ENCODE measurements around the gene DPP9.
A peak's percentile ranks its signal among the peaks of the same experiment; 100 is the strongest.
"Not testable (repeated sequence)": the region's sequence is repeated elsewhere in the genome, so short reads cannot be mapped to it uniquely, and the experiment has no call there.

The DPP9 gene

GRCh38 chr19:4723595-4724514 lies at the start of gene DPP9:
Gene DPP9, minus strand, starts transcription at chr19:4723842. Its CDS starts 3,936 bp downstream, at chr19:4719906.
- peak; percentile 90 for FAIRE-seq

- no peak for FAIRE-seq
Observed at GRCh38 chr19:4773047-4773640, 49.5 kb upstream of the DPP9 start.

DNA sequence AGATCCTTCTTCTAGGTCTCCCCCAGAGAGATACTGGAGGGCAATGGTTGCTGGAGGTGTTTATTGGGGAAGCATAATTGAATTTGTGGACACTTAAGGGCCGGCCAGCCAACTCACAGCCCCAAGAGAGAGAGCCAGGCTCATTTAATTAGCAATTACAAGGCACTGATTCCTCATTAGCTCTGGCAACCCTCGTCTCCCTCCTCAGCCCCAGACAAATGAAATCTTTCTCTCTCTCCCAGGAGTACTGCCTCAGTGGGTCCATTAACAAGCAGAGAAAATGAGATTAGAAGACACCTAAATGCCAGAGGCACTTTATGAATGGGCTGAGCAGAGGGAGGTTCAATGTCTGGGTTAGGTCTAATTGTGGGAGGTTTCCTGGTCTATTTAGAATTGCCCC lies 48.9 kb upstream of the DPP9 start:
- FAIRE-seq = no peak

DNA sequence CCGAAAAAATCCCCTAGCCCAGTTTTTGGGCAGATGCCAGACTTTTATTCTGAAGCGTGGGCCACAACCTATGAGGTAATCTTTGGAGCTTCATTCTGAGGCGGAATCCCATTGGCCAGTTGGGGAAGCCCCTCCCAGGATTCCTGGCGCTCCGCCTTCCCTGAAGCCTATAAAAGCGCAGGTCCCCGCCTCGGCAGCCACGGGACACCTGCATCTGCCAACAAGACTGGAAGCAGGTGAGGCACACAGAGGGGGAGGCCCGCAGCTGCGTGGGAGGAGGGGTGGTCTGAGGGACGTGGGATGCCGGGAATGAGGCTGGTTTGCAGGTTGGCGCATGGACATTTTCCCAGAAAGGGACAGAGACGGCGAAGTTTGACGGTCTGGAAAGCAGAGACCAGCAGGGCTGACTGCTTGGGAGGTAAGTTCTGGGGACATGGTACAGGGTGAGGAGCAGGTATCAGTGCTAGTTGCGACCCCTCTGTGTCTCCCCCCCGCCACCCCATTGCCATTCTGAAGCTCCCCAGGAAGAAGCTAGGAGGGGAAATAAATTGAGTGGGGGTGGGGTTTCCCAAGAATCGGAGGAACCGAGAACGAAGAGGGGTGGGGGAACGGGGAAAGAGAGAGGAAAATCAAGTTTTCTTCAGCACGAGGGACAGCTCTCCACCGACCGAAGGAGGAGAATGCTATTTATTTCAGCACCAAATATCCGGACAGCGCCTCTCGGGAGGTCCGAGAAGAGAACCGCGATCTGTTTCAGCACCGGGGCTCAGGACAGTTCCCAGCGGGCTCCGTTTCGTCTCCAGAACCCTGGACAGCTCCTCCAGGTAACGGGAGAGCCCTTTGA lies 45.5 kb upstream of the DPP9 start:
- peak; percentile 48 for FAIRE-seq

DNA sequence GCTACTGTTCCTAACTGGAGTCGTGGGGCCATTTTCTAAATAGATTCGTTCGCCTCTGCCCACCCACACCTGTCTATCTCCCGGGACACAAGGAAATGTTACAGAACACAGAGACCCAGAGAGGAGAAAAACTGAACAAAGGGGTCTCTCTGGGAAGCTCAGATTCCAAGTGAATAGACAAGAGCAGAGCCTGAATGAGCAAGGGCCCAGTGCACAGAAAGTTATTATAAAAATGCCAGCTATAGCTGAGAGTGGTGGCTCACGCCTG lies 40.7 kb upstream of the DPP9 start:
- FAIRE-seq = no peak

DNA sequence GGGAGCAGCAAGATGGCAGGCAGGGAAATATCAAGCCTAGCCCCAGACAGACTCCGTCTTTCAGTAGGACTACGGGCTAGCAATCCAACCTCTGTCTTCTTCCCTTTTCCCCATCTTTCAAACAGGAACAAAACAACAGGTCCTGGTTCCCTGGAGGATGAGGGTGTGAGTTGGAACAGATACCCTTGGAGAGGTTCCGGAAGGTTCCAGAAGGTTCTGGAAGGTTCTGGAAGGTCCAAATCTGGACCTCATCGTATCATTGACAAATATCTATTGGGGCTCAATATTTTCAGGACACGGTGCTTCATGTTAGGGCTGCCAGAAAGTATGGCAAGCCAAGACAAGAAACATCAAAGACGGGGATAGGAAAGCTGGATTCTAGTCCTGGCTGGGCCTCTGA lies 39.4 kb upstream of the DPP9 start:
- FAIRE-seq = no peak

- FAIRE-seq = no peak
Observed at GRCh38 chr19:4760285-4760650, 36.6 kb upstream of the DPP9 start.

- peak; percentile 80 for FAIRE-seq
Observed at GRCh38 chr19:4759388-4760284, 36.0 kb upstream of the DPP9 start.

DNA sequence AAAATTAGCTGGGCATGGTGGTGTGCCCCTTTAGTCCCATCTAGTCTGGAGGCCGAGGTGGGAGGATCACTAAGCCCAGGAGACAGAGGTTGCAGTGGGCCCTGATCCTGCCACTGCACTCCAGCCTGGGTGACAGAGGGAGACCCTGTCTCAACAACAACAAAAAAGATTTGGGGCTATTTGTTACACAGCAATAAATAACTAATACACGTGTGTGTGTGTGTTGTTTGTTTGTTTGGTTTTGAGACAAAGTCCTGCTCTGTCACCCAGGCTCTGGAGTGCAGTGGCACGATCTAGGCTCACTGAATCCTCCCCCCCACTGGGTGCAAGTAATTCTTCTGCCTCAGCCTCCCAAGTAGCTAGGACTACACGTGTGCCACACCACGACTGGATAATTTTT lies 35.0 kb upstream of the DPP9 start:
- no peak for FAIRE-seq

GRCh38 chr19:4758082-4758481 lies 34.4 kb upstream of the DPP9 start:
- FAIRE-seq = no peak

- no peak for FAIRE-seq
Observed at GRCh38 chr19:4755459-4755858, 31.8 kb upstream of the DPP9 start.

GRCh38 chr19:4754248-4754647 lies 30.6 kb upstream of the DPP9 start:
- FAIRE-seq = no peak

- no peak for FAIRE-seq
Observed at GRCh38 chr19:4749870-4750590, 26.4 kb upstream of the DPP9 start.

- no peak for FAIRE-seq
Observed at GRCh38 chr19:4748589-4748988, 24.9 kb upstream of the DPP9 start.

DNA sequence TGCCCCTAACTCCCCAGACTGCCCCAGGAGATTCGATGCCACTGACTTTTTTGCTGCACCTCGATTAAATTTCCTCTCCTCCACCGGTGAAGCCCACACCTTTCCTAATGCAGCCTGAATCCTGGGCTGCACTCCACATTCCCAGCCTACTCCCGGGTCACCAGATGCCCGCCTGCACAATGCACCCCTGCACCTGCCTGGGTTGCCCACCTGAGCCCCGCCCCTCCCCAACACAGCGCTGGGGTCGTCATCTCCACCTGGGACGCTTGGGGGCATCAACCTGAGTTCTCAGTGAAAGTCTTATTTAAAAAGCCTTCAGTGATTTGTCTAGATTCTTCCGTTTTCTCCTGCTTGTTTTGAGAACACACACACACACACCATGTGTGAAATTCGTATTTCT lies 24.5 kb upstream of the DPP9 start:
- FAIRE-seq = no peak

DNA sequence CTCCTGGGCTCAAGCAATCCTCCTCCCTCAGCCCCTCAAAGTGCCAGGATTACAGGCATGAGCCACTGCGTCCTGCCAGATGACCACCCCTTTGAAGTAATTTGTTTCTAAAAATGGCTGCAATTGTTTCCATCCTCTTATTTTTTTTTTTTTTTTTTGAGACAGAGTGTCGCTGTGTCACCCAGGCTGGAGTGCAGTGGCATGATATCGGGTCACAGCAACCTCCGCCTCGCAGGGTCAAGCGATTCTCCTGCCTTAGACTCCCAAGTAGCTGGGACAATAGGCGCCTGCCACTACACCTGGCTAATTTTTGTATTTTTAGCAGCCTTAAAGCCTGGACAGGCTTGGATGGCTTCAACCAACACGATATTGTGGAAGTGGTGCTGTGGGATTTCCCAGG lies 22.3 kb upstream of the DPP9 start:
- FAIRE-seq = no peak

- not testable (repeated sequence) for FAIRE-seq
Observed at GRCh38 chr19:4745175-4745574, 21.5 kb upstream of the DPP9 start.

DNA sequence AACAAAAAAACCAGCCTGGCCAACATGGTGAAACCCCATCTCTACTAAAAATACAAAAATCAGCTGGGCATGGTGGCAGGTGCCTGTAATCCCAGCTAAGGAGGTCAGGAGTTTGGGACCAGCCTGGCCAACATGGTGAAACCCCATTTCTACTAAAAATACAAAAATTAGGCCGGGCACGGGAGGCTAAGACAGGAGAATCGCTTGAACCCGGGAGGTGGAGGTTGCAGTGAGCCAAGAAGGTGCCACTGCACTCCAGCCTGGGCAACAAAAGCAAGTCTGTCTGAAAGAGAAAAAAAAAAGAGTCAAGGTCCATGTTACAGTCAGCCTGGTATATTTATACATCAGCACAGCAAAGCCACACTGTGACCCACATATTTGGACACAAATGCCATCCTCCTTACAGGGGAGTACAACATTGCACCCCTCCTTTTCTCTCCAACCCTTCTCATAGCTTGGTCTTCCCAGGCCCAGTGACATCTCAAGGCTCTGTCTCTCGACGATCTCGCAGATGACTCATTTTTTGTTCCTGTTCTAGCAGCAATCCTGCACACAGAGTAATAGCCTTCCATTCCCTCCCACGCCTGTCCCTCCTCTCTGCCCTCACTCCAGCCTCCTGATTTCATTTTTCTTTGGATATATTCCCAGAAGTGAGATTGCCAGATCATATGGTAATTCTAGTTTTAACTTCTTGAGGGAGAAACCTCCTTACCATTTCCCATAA lies 21.0 kb upstream of the DPP9 start:
- FAIRE-seq = no peak

- no peak for FAIRE-seq
Observed at GRCh38 chr19:4742723-4743646, 19.3 kb upstream of the DPP9 start.

DNA sequence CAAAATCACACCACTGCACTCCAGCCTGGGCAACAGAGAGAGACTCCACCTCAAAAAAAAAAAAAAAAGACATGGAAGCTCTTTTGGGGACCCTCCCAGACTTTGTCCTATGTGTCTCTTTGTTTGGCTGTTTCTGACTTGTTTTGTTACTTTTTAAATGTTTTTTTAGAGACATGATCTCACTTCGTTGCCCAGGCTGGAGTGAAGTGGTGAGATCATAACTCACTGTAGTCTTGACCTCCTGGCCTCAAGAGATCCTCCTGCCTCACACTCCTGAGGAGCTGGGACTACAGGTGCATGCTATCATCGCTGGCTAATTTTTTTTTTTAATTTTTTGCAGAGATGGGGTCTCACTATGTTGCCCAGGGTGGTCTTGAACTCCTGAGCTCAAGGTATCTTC lies 16.4 kb upstream of the DPP9 start:
- no peak for FAIRE-seq

Data from G401.6 (cell line).